CD8-positive, alpha-beta memory T cell (primary cell): ENCODE results near the gene HSD3B1. TPM values are rescaled to one million over a fixed set of nuclear protein-coding genes. Genes with fewer than 3 reads are reported as not detected.

ENCODE experiments used
- CTCF ChIA-PET: fragments of 350-600 bp; sonication (Branson Sonifier 250); formaldehyde crosslinking; loops from one replicate; lab custom pipeline; 2021; ENCODE audit warnings: antibody characterized with exemption; lab: Charles Lee
- POLR2A ChIA-PET: fragments of 350-600 bp; sonication (Branson Sonifier 250); formaldehyde crosslinking; loops from one replicate; lab custom pipeline; 2021; ENCODE audit warnings: antibody characterized with exemption; lab: Charles Lee
- DNase-seq, 5 donors: peaks; one replicate each; pipeline versions ENCODE4 v3.0.0 to v3.0.0-alpha.2; 2020 to 2022; ENCODE audit warnings: mixed read lengths in 1 of 5
- H3K27ac ChIP-seq: one replicate; pipeline ENCODE4 v1.7.0; 2013; ENCODE audit warnings: low read depth, mild to moderate bottlenecking, low read length, moderate library complexity
- H3K27me3 ChIP-seq: 2 replicates; pipeline ENCODE4 v1.7.0; 2013; ENCODE audit warnings: low read length, mild to moderate bottlenecking; ENCODE audit not compliant: insufficient read depth, poor library complexity, severe bottlenecking
- H3K36me3 ChIP-seq: 2 replicates; pipeline ENCODE4 v1.7.0; 2013; ENCODE audit warnings: mild to moderate bottlenecking, low read length, moderate library complexity; ENCODE audit not compliant: insufficient read depth
- H3K4me1 ChIP-seq: 2 replicates; pipeline ENCODE4 v1.7.0; 2013; ENCODE audit warnings: mild to moderate bottlenecking, low read length, moderate library complexity; ENCODE audit not compliant: insufficient read depth
- H3K4me3 ChIP-seq: 2 replicates; pipeline ENCODE4 v1.7.0; 2013; ENCODE audit warnings: mild to moderate bottlenecking, low read length
- H3K9me3 ChIP-seq: 2 replicates; pipeline ENCODE4 v1.7.0; 2013; ENCODE audit warnings: mild to moderate bottlenecking, low read length
- H3K27ac Mint-ChIP-seq, 8 donors: one replicate each; pipeline ENCODE4 v1.8.0; 2020 to 2021; ENCODE audit warnings: mixed read lengths in 8 of 8, mild to moderate bottlenecking in 6 of 8, inconsistent platforms in 3 of 8, moderate library complexity in 3 of 8
- H3K27me3 Mint-ChIP-seq, 2 donors: one replicate each; pipeline ENCODE4 v1.8.0; 2020 to 2021; ENCODE audit warnings: mixed read lengths in 2 of 2, mild to moderate bottlenecking in 1 of 2, moderate library complexity in 1 of 2
- H3K36me3 Mint-ChIP-seq, 3 donors: one replicate each; pipeline ENCODE4 v1.8.0; 2020 to 2021; ENCODE audit warnings: mixed read lengths in 3 of 3, inconsistent platforms in 1 of 3, mild to moderate bottlenecking in 1 of 3
- H3K4me1 Mint-ChIP-seq, 3 donors: one replicate each; pipeline ENCODE4 v1.8.0; 2020 to 2021; ENCODE audit warnings: mixed read lengths in 3 of 3, inconsistent platforms in 1 of 3, mild to moderate bottlenecking in 1 of 3
- H3K4me3 Mint-ChIP-seq, 7 donors: one replicate each; pipeline ENCODE4 v1.8.0; 2020 to 2021; ENCODE audit warnings: mixed read lengths in 7 of 7, mild to moderate bottlenecking in 6 of 7, moderate library complexity in 4 of 7, inconsistent platforms in 2 of 7
- H3K9me3 Mint-ChIP-seq, 5 donors: one replicate each; pipeline ENCODE4 v1.8.0; 2020 to 2022; ENCODE audit warnings: mixed read lengths in 5 of 5, mild to moderate bottlenecking in 3 of 5, moderate library complexity in 2 of 5, inconsistent platforms in 1 of 5
- polyA plus RNA-seq: library from polyadenylated mRNA; unstranded; fragments of 300-500 nt; fragmentation: Illumina TruSeq; gene quantifications from one replicate; pipeline ENCODE4 v1.2.3, GENCODE V29; 2021
- total RNA-seq, 2 experiments: library from RNA; stranded (reverse); gene quantifications; one replicate each; pipeline ENCODE4 v1.2.3, GENCODE V29; 2021

The HSD3B1 gene
- total RNA-seq (not detected), polyA plus RNA-seq (not detected)

GRCh38 chr1:119506941-119507340 is at the start of gene HSD3B1:
TSS of gene HSD3B1 (plus strand) at chr1:119507210. CDS start at chr1:119507477, 267 bp downstream.
- POLR2A ChIA-PET: no interaction called here
- no peaks in the 10 kb centered on the region for H3K36me3 ChIP-seq
- Mint-ChIP-seq H3K36me3 (no peaks in the 10 kb centered on the region), H3K27ac (no peak within 1 kb of the TSS), H3K9me3 (peaks cover 0 to 4% (median 0%) of the 10 kb centered on the region in 5 donors), H3K4me3 (no peak within 1 kb of the TSS), H3K27me3 (peaks cover 2 to 3% of the 10 kb centered on the region in 2 donors), H3K4me1 (no peaks in the 10 kb centered on the region)
- no peaks in the 10 kb centered on the region for H3K9me3 ChIP-seq
- CTCF ChIA-PET: no interaction called here
- no peak for DNase-seq
- no peak within 1 kb of the TSS for H3K4me3 ChIP-seq
- no peak within 1 kb of the TSS for H3K27ac ChIP-seq
- no peaks in the 10 kb centered on the region for H3K27me3 ChIP-seq
- no peaks in the 10 kb centered on the region for H3K4me1 ChIP-seq

- no peaks in the 10 kb centered on the region for H3K9me3 ChIP-seq
- no peak for DNase-seq
- POLR2A ChIA-PET: no interaction called here
- H3K36me3 ChIP-seq: no peaks in the 10 kb centered on the region
- peaks cover 0 to 2% (median 0%) of the 10 kb centered on the region in 5 donors for H3K9me3 Mint-ChIP-seq
- no peak overlapping the region for H3K27ac Mint-ChIP-seq
- CTCF ChIA-PET: no interaction called here
- no peaks in the 10 kb centered on the region for H3K36me3 Mint-ChIP-seq
- H3K4me1 Mint-ChIP-seq: no peaks in the 10 kb centered on the region
- H3K27me3 ChIP-seq: no peaks in the 10 kb centered on the region
- H3K27ac ChIP-seq: no peak overlapping the region
- no peaks in the 10 kb centered on the region for H3K4me1 ChIP-seq
- H3K27me3 Mint-ChIP-seq: peaks cover 0 to 1% of the 10 kb centered on the region in 2 donors
- H3K4me3 ChIP-seq: no peak overlapping the region
- no peak overlapping the region for H3K4me3 Mint-ChIP-seq
Observed at GRCh38 chr1:119462964-119463363, 44.0 kb upstream of the HSD3B1 start.

- H3K27me3 Mint-ChIP-seq: peaks cover 0 to 1% of the 10 kb centered on the region in 2 donors
- Histone ChIP-seq H3K27me3 (no peaks in the 10 kb centered on the region), H3K36me3 (no peaks in the 10 kb centered on the region), H3K27ac (no peak overlapping the region), H3K4me3 (no peak overlapping the region), H3K4me1 (no peaks in the 10 kb centered on the region), H3K9me3 (no peaks in the 10 kb centered on the region)
- no peak overlapping the region for H3K4me3 Mint-ChIP-seq
- no peaks in the 10 kb centered on the region for H3K4me1 Mint-ChIP-seq
- H3K27ac Mint-ChIP-seq: no peak overlapping the region
- ChIA-PET CTCF (no interaction called here), POLR2A (no interaction called here)
- no peak for DNase-seq
- no peaks in the 10 kb centered on the region for H3K36me3 Mint-ChIP-seq
- H3K9me3 Mint-ChIP-seq: peaks cover 0 to 2% (median 0%) of the 10 kb centered on the region in 5 donors
Observed at GRCh38 chr1:119463569-119463968, 43.4 kb upstream of the HSD3B1 start.

- no peaks in the 10 kb centered on the region for H3K36me3 Mint-ChIP-seq
- Histone ChIP-seq H3K4me3 (no peak overlapping the region), H3K9me3 (no peaks in the 10 kb centered on the region), H3K4me1 (no peaks in the 10 kb centered on the region), H3K36me3 (no peaks in the 10 kb centered on the region), H3K27me3 (no peaks in the 10 kb centered on the region), H3K27ac (no peak overlapping the region)
- ChIA-PET POLR2A (no interaction called here), CTCF (no interaction called here)
- H3K27ac Mint-ChIP-seq: no peak overlapping the region
- H3K4me3 Mint-ChIP-seq: no peak overlapping the region
- DNase-seq: no peak
- H3K27me3 Mint-ChIP-seq: peaks cover 5 to 7% of the 10 kb centered on the region in 2 donors
- H3K9me3 Mint-ChIP-seq: peaks cover 0 to 2% (median 0%) of the 10 kb centered on the region in 5 donors
- H3K4me1 Mint-ChIP-seq: no peaks in the 10 kb centered on the region
Observed at GRCh38 chr1:119466445-119466844, 40.6 kb upstream of the HSD3B1 start.

- no peak overlapping the region for H3K27ac ChIP-seq
- Mint-ChIP-seq H3K36me3 (no peaks in the 10 kb centered on the region), H3K4me1 (no peaks in the 10 kb centered on the region), H3K4me3 (no peak overlapping the region), H3K9me3 (peaks cover 0 to 2% (median 0%) of the 10 kb centered on the region in 5 donors), H3K27me3 (peaks cover 5 to 7% of the 10 kb centered on the region in 2 donors), H3K27ac (no peak overlapping the region)
- H3K4me1 ChIP-seq: no peaks in the 10 kb centered on the region
- ChIA-PET CTCF (no interaction called here), POLR2A (no interaction called here)
- no peaks in the 10 kb centered on the region for H3K27me3 ChIP-seq
- no peak for DNase-seq
- H3K4me3 ChIP-seq: no peak overlapping the region
- no peaks in the 10 kb centered on the region for H3K9me3 ChIP-seq
- no peaks in the 10 kb centered on the region for H3K36me3 ChIP-seq
Observed at GRCh38 chr1:119467219-119467618, 39.8 kb upstream of the HSD3B1 start.

GRCh38 chr1:119467857-119468668 is 38.9 kb upstream of the HSD3B1 start:
- no peaks in the 10 kb centered on the region for H3K36me3 Mint-ChIP-seq
- H3K4me1 Mint-ChIP-seq: no peaks in the 10 kb centered on the region
- no peak overlapping the region for H3K4me3 ChIP-seq
- H3K27ac Mint-ChIP-seq: no peak overlapping the region
- H3K27me3 Mint-ChIP-seq: peaks cover 5 to 7% of the 10 kb centered on the region in 2 donors
- ChIA-PET POLR2A (no interaction called here), CTCF (no interaction called here)
- peaks cover 0 to 2% (median 0%) of the 10 kb centered on the region in 5 donors for H3K9me3 Mint-ChIP-seq
- no peaks in the 10 kb centered on the region for H3K4me1 ChIP-seq
- H3K27me3 ChIP-seq: no peaks in the 10 kb centered on the region
- H3K36me3 ChIP-seq: no peaks in the 10 kb centered on the region
- no peak overlapping the region for H3K4me3 Mint-ChIP-seq
- no peak overlapping the region for H3K27ac ChIP-seq
- H3K9me3 ChIP-seq: no peaks in the 10 kb centered on the region
- no peak for DNase-seq

GRCh38 chr1:119469741-119470140 is 37.3 kb upstream of the HSD3B1 start:
- H3K27me3 Mint-ChIP-seq: peaks cover 5 to 7% of the 10 kb centered on the region in 2 donors
- DNase-seq: no peak
- H3K9me3 Mint-ChIP-seq: peaks cover 0 to 2% (median 0%) of the 10 kb centered on the region in 5 donors
- no peak overlapping the region for H3K27ac ChIP-seq
- ChIA-PET CTCF (no interaction called here), POLR2A (no interaction called here)
- no peaks in the 10 kb centered on the region for H3K4me1 ChIP-seq
- H3K4me1 Mint-ChIP-seq: no peaks in the 10 kb centered on the region
- no peaks in the 10 kb centered on the region for H3K36me3 Mint-ChIP-seq
- no peaks in the 10 kb centered on the region for H3K36me3 ChIP-seq
- H3K9me3 ChIP-seq: no peaks in the 10 kb centered on the region
- no peaks in the 10 kb centered on the region for H3K27me3 ChIP-seq
- H3K4me3 ChIP-seq: no peak overlapping the region
- H3K27ac Mint-ChIP-seq: no peak overlapping the region
- H3K4me3 Mint-ChIP-seq: no peak overlapping the region

- Histone ChIP-seq H3K27me3 (no peaks in the 10 kb centered on the region), H3K4me3 (no peak overlapping the region), H3K9me3 (no peaks in the 10 kb centered on the region), H3K4me1 (no peaks in the 10 kb centered on the region), H3K36me3 (no peaks in the 10 kb centered on the region), H3K27ac (no peak overlapping the region)
- no peak overlapping the region for H3K27ac Mint-ChIP-seq
- peaks cover 5 to 7% of the 10 kb centered on the region in 2 donors for H3K27me3 Mint-ChIP-seq
- ChIA-PET POLR2A (no interaction called here), CTCF (no interaction called here)
- no peaks in the 10 kb centered on the region for H3K4me1 Mint-ChIP-seq
- no peak overlapping the region for H3K4me3 Mint-ChIP-seq
- H3K9me3 Mint-ChIP-seq: peaks cover 0 to 2% (median 0%) of the 10 kb centered on the region in 5 donors
- H3K36me3 Mint-ChIP-seq: no peaks in the 10 kb centered on the region
- no peak for DNase-seq
Observed at GRCh38 chr1:119470377-119470776, 36.6 kb upstream of the HSD3B1 start.
